ENCODE data around the gene LPIN3. TPM values are rescaled to one million over a fixed set of nuclear protein-coding genes. Genes with fewer than 3 reads are reported as not detected.

Gene LPIN3
- total RNA-seq, 1 donor from 2014 or later, result 2.8 TPM

- no peak overlapping the region for H3K4me2 ChIP-seq
- H2AFZ ChIP-seq (replicated peaks), result no peak overlapping the region
- no peaks in the 10 kb centered on the region for H3K9me3 Mint-ChIP-seq
- H3K36me3 Mint-ChIP-seq, result no peaks in the 10 kb centered on the region
- H3K79me2 ChIP-seq (ENCODE audit: low read depth), result no peaks in the 10 kb centered on the region
- no peak for DNase-seq (ENCODE audit: low spot score)
- H3K9me3 ChIP-seq (ENCODE audit: low read depth), result no peaks in the 10 kb centered on the region
- H3K9ac ChIP-seq, result no peak overlapping the region
- no peaks in the 10 kb centered on the region for H3K36me3 ChIP-seq
- H3F3A ChIP-seq (ENCODE audit: low read depth), result no peaks in the 10 kb centered on the region
- no peak overlapping the region for H3K4me3 Mint-ChIP-seq
- H3K27me3 ChIP-seq, result no peaks in the 10 kb centered on the region
- H3K4me1 ChIP-seq, result no peaks in the 10 kb centered on the region
- no peaks in the 10 kb centered on the region for H4K20me1 ChIP-seq (ENCODE audit: low read depth)
- H3K27me3 Mint-ChIP-seq (ENCODE audit: insufficient read depth, low read depth), result peaks cover 2% of the 10 kb centered on the region
- no peak overlapping the region for H3K27ac Mint-ChIP-seq
- H3K4me3 ChIP-seq, result no peak overlapping the region
- no peak overlapping the region for H3K27ac ChIP-seq
- TF ChIP-seq EZH2 (IDR thresholded peaks at IDR 0.05) (no peak), EZH2phosphoT487 (IDR thresholded peaks at IDR 0.05) (no peak), CTCF (IDR thresholded peaks at IDR 0.05) (no peak)
- H3K4me1 Mint-ChIP-seq, result peaks cover 16% of the 10 kb centered on the region
Measured at GRCh38 chr20:41330343-41330720, 10.3 kb upstream of the LPIN3 start.

- Histone ChIP-seq H3K36me3 (no peaks in the 10 kb centered on the region), H3K9me3 (ENCODE audit: low read depth) (no peaks in the 10 kb centered on the region), H3K27me3 (no peaks in the 10 kb centered on the region), H2AFZ (replicated peaks) (no peak overlapping the region), H4K20me1 (ENCODE audit: low read depth) (no peaks in the 10 kb centered on the region), H3K4me2 (no peak overlapping the region), H3K4me1 (no peaks in the 10 kb centered on the region), H3K79me2 (ENCODE audit: low read depth) (no peaks in the 10 kb centered on the region), H3K9ac (no peak overlapping the region), H3K27ac (no peak overlapping the region), H3K4me3 (no peak overlapping the region), H3F3A (ENCODE audit: low read depth) (no peaks in the 10 kb centered on the region)
- Mint-ChIP-seq H3K27me3 (ENCODE audit: insufficient read depth, low read depth) (peaks cover 2% of the 10 kb centered on the region), H3K36me3 (no peaks in the 10 kb centered on the region), H3K4me3 (no peak overlapping the region), H3K4me1 (peaks cover 16% of the 10 kb centered on the region), H3K27ac (no peak overlapping the region), H3K9me3 (no peaks in the 10 kb centered on the region)
- no peak for DNase-seq (ENCODE audit: low spot score)
- TF ChIP-seq CTCF (IDR thresholded peaks at IDR 0.05) (no peak), EZH2phosphoT487 (IDR thresholded peaks at IDR 0.05) (no peak), EZH2 (IDR thresholded peaks at IDR 0.05) (no peak)
Measured at GRCh38 chr20:41330941-41331340, 9.7 kb upstream of the LPIN3 start.

- Mint-ChIP-seq H3K4me3 (no peak overlapping the region), H3K9me3 (no peaks in the 10 kb centered on the region), H3K27ac (no peak overlapping the region), H3K27me3 (ENCODE audit: insufficient read depth, low read depth) (peaks cover 2% of the 10 kb centered on the region), H3K36me3 (no peaks in the 10 kb centered on the region), H3K4me1 (peaks cover 14% of the 10 kb centered on the region)
- H3K79me2 ChIP-seq (ENCODE audit: low read depth), result no peaks in the 10 kb centered on the region
- no peaks in the 10 kb centered on the region for H3K4me1 ChIP-seq
- no peaks in the 10 kb centered on the region for H3K27me3 ChIP-seq
- DNase-seq (ENCODE audit: low spot score), result no peak
- H3K4me3 ChIP-seq, result no peak overlapping the region
- H3K27ac ChIP-seq, result no peak overlapping the region
- H3K36me3 ChIP-seq, result no peaks in the 10 kb centered on the region
- H4K20me1 ChIP-seq (ENCODE audit: low read depth), result no peaks in the 10 kb centered on the region
- no peaks in the 10 kb centered on the region for H3K9me3 ChIP-seq (ENCODE audit: low read depth)
- no peak for TF ChIP-seq EZH2phosphoT487 (IDR thresholded peaks at IDR 0.05)
- TF ChIP-seq CTCF (IDR thresholded peaks at IDR 0.05), result no peak
- no peak for TF ChIP-seq EZH2 (IDR thresholded peaks at IDR 0.05)
- H3F3A ChIP-seq (ENCODE audit: low read depth), result no peaks in the 10 kb centered on the region
- no peak overlapping the region for H3K4me2 ChIP-seq
- no peak overlapping the region for H2AFZ ChIP-seq (replicated peaks)
- no peak overlapping the region for H3K9ac ChIP-seq
Measured at GRCh38 chr20:41331731-41332130, 8.9 kb upstream of the LPIN3 start.
